IMR-90 (cell line): ENCODE results near the gene CACNA1I. TPM values are rescaled to one million over a fixed set of nuclear protein-coding genes. Genes with fewer than 3 reads are reported as not detected.

ENCODE experiments used
- ATAC-seq: fragments of 200-7000 bp; cut with Tn5 transposase; 2 replicates; pipeline ENCODE4 v1.9.1; 2020; ENCODE audit warnings: low read depth, mild to moderate bottlenecking, moderate library complexity
- BruUV-seq: library from RNA; stranded (reverse); fragments of 400-500 nt; replicated peaks from 2 replicates; lab custom pipeline; 2021; lab: Mats Ljungman, UMichigan
- CTCF ChIA-PET: fragments of 300-600 bp; formaldehyde crosslinking; extraction: SDS; loops from one replicate; lab custom pipeline; 2021; ENCODE audit warnings: antibody characterized with exemption; lab: Yijun Ruan, JAX
- POLR2A ChIA-PET: fragments of 300-600 bp; sonication (Branson Sonifier 250); formaldehyde crosslinking; loops from one replicate; lab custom pipeline; 2022; ENCODE audit warnings: antibody characterized with exemption; ENCODE audit not compliant: unreplicated experiment; lab: Charles Lee
- DNase-seq: peaks from one replicate; pipeline ENCODE4 v3.0.0; 2013
- H2AFZ ChIP-seq: replicated peaks from 2 replicates; pipeline ENCODE3; 2013; ENCODE audit warnings: low read length, mild to moderate bottlenecking; ENCODE audit not compliant: poor library complexity
- H2AK5ac ChIP-seq: 2 replicates; pipeline ENCODE4 v1.6.1; 2013; ENCODE audit warnings: low read depth, low read length, inconsistent platforms
- H2AK9ac ChIP-seq: replicated peaks from 2 replicates; pipeline ENCODE3; 2013; ENCODE audit warnings: mild to moderate bottlenecking, low read depth, low read length, moderate library complexity; ENCODE audit not compliant: poor library complexity
- H2BK120ac ChIP-seq: 2 replicates; pipeline ENCODE4 v1.6.1; 2013; ENCODE audit warnings: low read depth, low read length, inconsistent platforms
- H2BK15ac ChIP-seq: 3 replicates; pipeline ENCODE4 v1.6.1; 2013; ENCODE audit warnings: low read depth, low read length, inconsistent platforms
- H2BK20ac ChIP-seq: 2 replicates; pipeline ENCODE4 v1.6.1; 2013; ENCODE audit warnings: low read depth, mild to moderate bottlenecking, inconsistent platforms, low read length, moderate library complexity
- H2BK5ac ChIP-seq: 2 replicates; pipeline ENCODE4 v1.6.1; 2013; ENCODE audit warnings: mild to moderate bottlenecking, low read depth, low read length, inconsistent platforms; ENCODE audit not compliant: poor library complexity, severe bottlenecking
- H3K14ac ChIP-seq: replicated peaks from 2 replicates; pipeline ENCODE4 v1.6.1; 2013; ENCODE audit warnings: low read depth, low read length, inconsistent platforms
- H3K18ac ChIP-seq: 2 replicates; pipeline ENCODE4 v1.6.1; 2013; ENCODE audit warnings: low read depth, low read length, control low read depth
- H3K23ac ChIP-seq: 2 replicates; pipeline ENCODE4 v1.6.1; 2013; ENCODE audit warnings: low read depth, low read length, inconsistent platforms
- H3K27ac ChIP-seq: 2 replicates; pipeline ENCODE4 v1.5.1; 2013; ENCODE audit warnings: mild to moderate bottlenecking, control low read depth, low read length; ENCODE audit not compliant: insufficient read depth
- H3K27me3 ChIP-seq: 2 replicates; pipeline ENCODE4 v1.6.1; 2013; ENCODE audit warnings: low read length; ENCODE audit not compliant: control insufficient read depth, insufficient read depth
- H3K36me3 ChIP-seq: 2 replicates; pipeline ENCODE4 v1.6.1; 2013; ENCODE audit warnings: low read length, mixed read lengths; ENCODE audit not compliant: control insufficient read depth, insufficient read depth
- H3K4ac ChIP-seq: 2 replicates; pipeline ENCODE4 v1.6.1; 2013; ENCODE audit warnings: low read depth, low read length, inconsistent platforms
- H3K4me1 ChIP-seq: 2 replicates; pipeline ENCODE4 v1.6.1; 2013; ENCODE audit warnings: low read length, mixed read lengths; ENCODE audit not compliant: control insufficient read depth, insufficient read depth
- H3K4me2 ChIP-seq: 2 replicates; pipeline ENCODE4 v1.6.1; 2013; ENCODE audit warnings: low read depth, mild to moderate bottlenecking, control low read depth, low read length, moderate library complexity
- H3K4me3 ChIP-seq: 2 replicates; pipeline ENCODE4 v1.5.1; 2013; ENCODE audit warnings: low read depth, mild to moderate bottlenecking, control low read depth, low read length, moderate library complexity; ENCODE audit not compliant: insufficient read depth
- H3K56ac ChIP-seq: 2 replicates; pipeline ENCODE4 v1.6.1; 2013; ENCODE audit warnings: low read length, inconsistent platforms; ENCODE audit not compliant: insufficient read depth; ENCODE audit errors: extremely low read depth
- H3K79me1 ChIP-seq, 2 experiments: 2 replicates each; pipeline ENCODE4 v1.6.1; 2013; ENCODE audit warnings: low read length in 2 of 2, inconsistent platforms in 1 of 2, low read depth in 1 of 2
- H3K9ac ChIP-seq: 2 replicates; pipeline ENCODE4 v1.6.1; 2013; ENCODE audit warnings: low read depth, low read length, control low read depth
- H3K9me1 ChIP-seq: 2 replicates; pipeline ENCODE4 v1.6.1; 2013; ENCODE audit warnings: low read length, inconsistent platforms; ENCODE audit not compliant: insufficient read depth
- H3K9me3 ChIP-seq: 2 replicates; pipeline ENCODE4 v1.6.1; 2013; ENCODE audit warnings: low read length; ENCODE audit not compliant: control insufficient read depth, insufficient read depth
- H4K20me1 ChIP-seq: 2 replicates; pipeline ENCODE4 v1.6.1; 2013; ENCODE audit warnings: low read length, inconsistent platforms; ENCODE audit not compliant: insufficient read depth
- H4K5ac ChIP-seq: 2 replicates; pipeline ENCODE4 v1.6.1; 2013; ENCODE audit warnings: mild to moderate bottlenecking, low read depth, low read length, control low read depth
- H4K8ac ChIP-seq, 2 experiments: 2 replicates each; pipeline ENCODE4 v1.6.1; 2013; ENCODE audit warnings: low read depth in 2 of 2, low read length in 2 of 2, control low read depth in 1 of 2, inconsistent platforms in 1 of 2
- H4K91ac ChIP-seq: 2 replicates; pipeline ENCODE4 v1.6.1; 2013; ENCODE audit warnings: low read depth, low read length, inconsistent platforms; ENCODE audit not compliant: insufficient read depth
- CHD1 ChIP-seq: IDR thresholded peaks from 2 replicates; pipeline ENCODE4 v1.6.1; 2012; ENCODE audit warnings: low read depth, low read length, improper control_type of control experiment
- FOS ChIP-seq: fragments of 150-350 bp; IDR thresholded peaks from 2 replicates; pipeline ENCODE4 v1.6.1; 2016; ENCODE audit warnings: low read depth, low read length
- MXI1 ChIP-seq: IDR thresholded peaks from 2 replicates; pipeline ENCODE4 v1.6.1; 2012; ENCODE audit warnings: low read depth, mild to moderate bottlenecking, low read length, moderate library complexity, borderline replicate concordance
- NFE2L2 ChIP-seq: fragments of 150-350 bp; IDR thresholded peaks from 2 replicates; pipeline ENCODE4 v1.6.1; 2016; ENCODE audit warnings: low read depth, mild to moderate bottlenecking, low read length
- RCOR1 ChIP-seq: IDR thresholded peaks from 2 replicates; pipeline ENCODE4 v1.6.1; 2012; ENCODE audit warnings: mild to moderate bottlenecking, low read length, improper control_type of control experiment; ENCODE audit not compliant: insufficient replicate concordance
- WGBS, 2 experiments: methylation state at CpG; one replicate each; pipeline versions ENCODE4 v1.1.5 to v1.1.7; 2013; ENCODE audit warnings: missing lambda C conversion rate in 2 of 2; ENCODE audit not compliant: insufficient read length in 1 of 2; ENCODE audit errors: extremely low coverage in 2 of 2; 5-methylcytosine and 5-hydroxymethylcytosine counted together
- dilution Hi-C: fragments of 300-500 bp; cut with HindIII; formaldehyde crosslinking; loops from one replicate; pipeline ENCODE4 v1.14.3; 2018; ENCODE audit warnings: low sequenced_read_pairs; ENCODE audit not compliant: unreplicated experiment
- in situ Hi-C: fragments of 300-500 bp; cut with MboI; formaldehyde crosslinking; loops from 3 replicates; pipeline ENCODE4 v1.14.3; 2019; ENCODE audit warnings: low sequenced_read_pairs, inconsistent platforms, mixed read lengths
- intact Hi-C: fragments of 100-400 bp; cut with micrococcal nuclease; formaldehyde crosslinking; loops from 2 replicates; pipeline ENCODE4 v1.10.0; 2022
- polyA plus RNA-seq, 3 experiments: library from polyadenylated mRNA; depleted of rRNA; stranded (reverse); fragments of >200 nt; gene quantifications; 2 replicates each; pipeline ENCODE4 v1.2.3, GENCODE V29; 2012; ENCODE audit warnings: low replicate concordance in 1 of 3
- total RNA-seq: library from RNA; depleted of rRNA; stranded (reverse); fragments of >200 nt; gene quantifications from 2 replicates; pipeline ENCODE4 v1.2.3, GENCODE V29; 2012

CACNA1I gene
- total and polyA plus RNA-seq, 2 of the 4 experiments (the other 2 are of a cell fraction), result under 0.01 to 0.02 TPM

GRCh38 chr22:39558950-39559349 is 11.6 kb upstream of the CACNA1I start:
- Histone ChIP-seq H3K4me2 (no peak overlapping the region), H2AFZ (peak overlapping the region; percentile 32), H4K91ac (no peak overlapping the region), H3K14ac (no peak overlapping the region), H4K8ac (no peak overlapping the region), H2BK20ac (no peak overlapping the region), H2BK5ac (no peak overlapping the region), H3K4ac (no peak overlapping the region), H3K18ac (no peak overlapping the region), H3K4me3 (no peak overlapping the region), H2AK5ac (no peak overlapping the region), H2AK9ac (no peak overlapping the region), H4K5ac (no peak overlapping the region), H3K79me1 (no peaks in the 10 kb centered on the region), H3K9me1 (peaks cover 6% of the 10 kb centered on the region), H3K9ac (no peak overlapping the region), H2BK120ac (no peak overlapping the region), H3K27me3 (peaks cover 80% of the 10 kb centered on the region), H3K56ac (no peak overlapping the region), H3K9me3 (no peaks in the 10 kb centered on the region), H3K4me1 (peaks cover 2% of the 10 kb centered on the region; the same call in 1 of the 2 replicates), H3K36me3 (no peaks in the 10 kb centered on the region), H3K23ac (no peak overlapping the region), H3K27ac (no peak overlapping the region), H4K20me1 (no peaks in the 10 kb centered on the region), H2BK15ac (no peak overlapping the region)
- DNase-seq (no peak), ATAC-seq (no peak)
- POLR2A ChIA-PET, result no interaction called here
- WGBS, 2 experiments, result 80% methylated on average over 12 of the region's 14 CpGs; no CpG with 5 or more reads in 1 of the 2 experiments
- in situ Hi-C loops (no loop called here), intact Hi-C loops (loop anchor here (5.0 kb wide), 1 partner anchor 248 kb away; no protein-coding TSS in a partner anchor), dilution Hi-C loops (no loop called here)
- no peak for TF ChIP-seq NFE2L2
- TF ChIP-seq FOS, result no peak
- no peak for TF ChIP-seq MXI1
- TF ChIP-seq RCOR1, result no peak
- no peak for TF ChIP-seq CHD1
- BruUV-seq, result no TSS peak
- CTCF ChIA-PET, result interaction anchor here (0.6 to 1.3 kb wide), 3 partner anchors 12 to 466 kb away, joined by 3 to 4 read pairs (median 3); partner anchors contain the start of gene CACNA1I
